CD14-positive monocyte (primary cell): ENCODE measurements around the gene SHISAL1. TPM values are rescaled to one million over a fixed set of nuclear protein-coding genes. Genes with fewer than 3 reads are reported as not detected.

ENCODE experiments used
- DNase-seq, 3 donors: peaks; one replicate each; pipeline ENCODE4 v3.0.0-alpha.2; 2011 to 2022
- H2AFZ ChIP-seq: 2 replicates; pipeline ENCODE4 v1.6.0; 2012; ENCODE audit warnings: mild to moderate bottlenecking, low read depth, low read length, inconsistent platforms; ENCODE audit not compliant: insufficient read depth, poor library complexity, severe bottlenecking
- H3K27ac ChIP-seq, 2 donors: 1 replicate in 1 of 2; 2 replicates in 1 of 2; pipeline ENCODE4 v1.5.1; 2012 to 2013; ENCODE audit warnings: low read length in 2 of 2, control low read depth in 1 of 2, inconsistent platforms in 1 of 2, low read depth in 1 of 2, mild to moderate bottlenecking in 1 of 2
- H3K27me3 ChIP-seq, 2 donors: one replicate each; pipeline versions ENCODE4 v1.6.0 to v1.6.1; 2011 to 2013; ENCODE audit warnings: low read length in 2 of 2; ENCODE audit not compliant: control insufficient read depth in 2 of 2, insufficient read depth in 2 of 2
- H3K36me3 ChIP-seq, 2 donors: replicated peaks in 1 of 2; 1 replicate in 1 of 2; 2 replicates in 1 of 2; pipeline versions ENCODE4 v1.5.1 to v1.6.1; 2012 to 2013; ENCODE audit warnings: low read length in 2 of 2, control low read depth in 1 of 2, inconsistent platforms in 1 of 2, mild to moderate bottlenecking in 1 of 2; ENCODE audit not compliant: insufficient read depth in 2 of 2, control insufficient read depth in 1 of 2
- H3K4me1 ChIP-seq, 2 donors: 1 replicate in 1 of 2; 2 replicates in 1 of 2; pipeline versions ENCODE4 v1.5.1 to v1.6.1; 2012 to 2013; ENCODE audit warnings: low read length in 2 of 2, control low read depth in 1 of 2, inconsistent platforms in 1 of 2, mild to moderate bottlenecking in 1 of 2, moderate library complexity in 1 of 2; ENCODE audit not compliant: insufficient read depth in 2 of 2, control insufficient read depth in 1 of 2
- H3K4me2 ChIP-seq: replicated peaks from 2 replicates; pipeline ENCODE3; 2012; ENCODE audit warnings: low read length, moderate library complexity, mild to moderate bottlenecking; ENCODE audit not compliant: poor library complexity, severe bottlenecking; ENCODE audit errors: extremely low read depth
- H3K4me3 ChIP-seq, 3 experiments: fragments of 200-600 bp in 1 of 3; sonication (generic) in 1 of 3; replicated peaks in 1 of 3; 1 replicate in 2 of 3; 2 replicates in 1 of 3; pipeline ENCODE4 v1.5.1; 2011 to 2013; ENCODE audit warnings: low read length in 3 of 3, mild to moderate bottlenecking in 3 of 3, control low read depth in 2 of 3, low read depth in 2 of 3, inconsistent platforms in 1 of 3, moderate library complexity in 1 of 3
- H3K79me2 ChIP-seq: 2 replicates; pipeline ENCODE4 v1.6.0; 2012; ENCODE audit warnings: mild to moderate bottlenecking, control low read depth, inconsistent platforms, low read length, moderate library complexity; ENCODE audit not compliant: insufficient read depth
- H3K9ac ChIP-seq: 2 replicates; pipeline ENCODE4 v1.6.0; 2017; ENCODE audit warnings: low read length, mild to moderate bottlenecking; ENCODE audit not compliant: insufficient read depth, poor library complexity, severe bottlenecking
- H3K9me3 ChIP-seq, 2 donors: replicated peaks in 1 of 2; 1 replicate in 1 of 2; 2 replicates in 1 of 2; pipeline versions ENCODE4 v1.5.1 to v1.6.1; 2012 to 2013; ENCODE audit warnings: low read length in 2 of 2, control low read depth in 1 of 2; ENCODE audit not compliant: control insufficient read depth in 1 of 2, insufficient read depth in 1 of 2
- H4K20me1 ChIP-seq: 2 replicates; pipeline ENCODE4 v1.6.0; 2012; ENCODE audit warnings: mild to moderate bottlenecking, low read length, control low read depth, moderate library complexity; ENCODE audit not compliant: insufficient read depth
- H3K27ac Mint-ChIP-seq, 7 donors: one replicate each; pipeline ENCODE4 v1.8.0; 2020; ENCODE audit warnings: mild to moderate bottlenecking in 7 of 7, mixed read lengths in 7 of 7, moderate library complexity in 6 of 7, inconsistent platforms in 2 of 7
- H3K27me3 Mint-ChIP-seq, 3 donors: one replicate each; pipeline ENCODE4 v1.8.0; 2021 to 2022; ENCODE audit warnings: low read depth in 3 of 3, mild to moderate bottlenecking in 3 of 3, mixed read lengths in 3 of 3, moderate library complexity in 3 of 3, inconsistent platforms in 1 of 3
- H3K36me3 Mint-ChIP-seq, 2 donors: one replicate each; pipeline ENCODE4 v1.8.0; 2020; ENCODE audit warnings: mixed read lengths in 2 of 2, inconsistent platforms in 1 of 2, mild to moderate bottlenecking in 1 of 2
- H3K4me1 Mint-ChIP-seq: one replicate; pipeline ENCODE4 v1.8.0; 2020; ENCODE audit warnings: mild to moderate bottlenecking, mixed read lengths
- H3K4me3 Mint-ChIP-seq, 2 donors: one replicate each; pipeline ENCODE4 v1.8.0; 2020; ENCODE audit warnings: mild to moderate bottlenecking in 2 of 2, mixed read lengths in 2 of 2, moderate library complexity in 1 of 2
- H3K9me3 Mint-ChIP-seq, 7 donors: one replicate each; pipeline ENCODE4 v1.8.0; 2020 to 2022; ENCODE audit warnings: mixed read lengths in 7 of 7, mild to moderate bottlenecking in 6 of 7, moderate library complexity in 6 of 7, inconsistent platforms in 2 of 7
- WGBS: methylation state at CpG from one replicate; pipeline ENCODE4 v1.1.5; 2013; ENCODE audit warnings: missing lambda C conversion rate; ENCODE audit not compliant: insufficient coverage; 5-methylcytosine and 5-hydroxymethylcytosine counted together
- intact Hi-C, 2 donors: fragments of 100-400 bp; cut with micrococcal nuclease; formaldehyde crosslinking; loops; one replicate each; pipeline versions ENCODE4 v1.15.0 to v1.15.1; 2023
- polyA plus RNA-seq, 3 donors: library from polyadenylated mRNA; depleted of rRNA in 1 of 3; unstranded in 2 of 3; stranded (reverse) in 1 of 3; fragments of 300-500 nt in 2 of 3; fragments of >200 nt in 1 of 3; fragmentation: Illumina TruSeq in 2 of 3; gene quantifications; 1 replicate in 2 of 3; 2 replicates in 1 of 3; pipeline ENCODE4 v1.2.3, GENCODE V29; 2012 to 2021
- TF ChIP-seq, protein P1 (sequence below): fragments of 200-600 bp; IDR thresholded peaks from one replicate; pipeline ENCODE4 v1.8.0; 2022; ENCODE audit warnings: antibody characterized with exemption, mild to moderate bottlenecking

The SHISAL1 gene
- polyA plus RNA-seq, 3 donors: not detected

DNA sequence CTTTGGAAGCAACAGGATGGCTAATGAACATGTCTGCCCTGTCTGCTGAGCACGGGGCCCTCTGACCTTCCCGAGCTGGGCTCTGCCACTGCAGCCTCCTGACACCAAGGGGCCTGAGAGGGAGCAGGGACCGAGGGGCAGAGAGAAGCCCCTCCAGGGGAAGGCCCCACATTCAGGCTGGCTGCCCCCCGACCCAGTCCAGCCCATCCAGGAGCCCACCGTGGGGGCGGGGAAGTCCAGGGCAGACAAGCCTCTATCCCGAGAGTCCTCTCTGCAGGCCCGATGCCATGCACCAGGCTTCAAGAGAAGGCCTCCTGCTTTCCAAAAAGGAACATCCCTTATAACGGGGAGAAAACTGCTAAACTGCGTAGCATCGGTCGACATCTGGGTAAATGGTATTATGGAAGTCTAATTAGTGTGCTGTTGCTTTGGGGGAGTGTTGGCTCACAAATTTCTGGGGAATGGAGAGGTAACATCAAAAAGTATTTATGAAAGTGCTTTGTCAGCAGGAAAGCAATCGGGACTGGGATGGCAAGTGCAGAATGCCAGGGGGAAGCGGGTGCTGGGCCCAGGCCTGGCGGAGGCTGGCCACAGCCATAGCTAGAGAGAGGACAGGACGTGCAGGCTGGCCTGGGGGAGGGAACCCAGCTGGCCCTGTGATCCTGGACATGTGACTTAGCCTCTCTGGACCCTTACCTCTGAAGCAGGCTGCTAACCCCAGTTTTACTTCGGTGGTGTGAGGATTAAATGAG is 5.3 kb upstream of the SHISAL1 start:
- intact Hi-C loops: no loop called here
- no peak overlapping the region for H3K4me3 Mint-ChIP-seq
- WGBS: 87% methylated on average over 16 of the region's 17 CpGs
- no peaks in the 10 kb centered on the region for H3K27me3 ChIP-seq
- no peaks in the 10 kb centered on the region for H3K4me1 Mint-ChIP-seq
- H3K4me2 ChIP-seq: no peak overlapping the region
- no peaks in the 10 kb centered on the region for H3K9me3 ChIP-seq
- TF ChIP-seq, protein P1, sequence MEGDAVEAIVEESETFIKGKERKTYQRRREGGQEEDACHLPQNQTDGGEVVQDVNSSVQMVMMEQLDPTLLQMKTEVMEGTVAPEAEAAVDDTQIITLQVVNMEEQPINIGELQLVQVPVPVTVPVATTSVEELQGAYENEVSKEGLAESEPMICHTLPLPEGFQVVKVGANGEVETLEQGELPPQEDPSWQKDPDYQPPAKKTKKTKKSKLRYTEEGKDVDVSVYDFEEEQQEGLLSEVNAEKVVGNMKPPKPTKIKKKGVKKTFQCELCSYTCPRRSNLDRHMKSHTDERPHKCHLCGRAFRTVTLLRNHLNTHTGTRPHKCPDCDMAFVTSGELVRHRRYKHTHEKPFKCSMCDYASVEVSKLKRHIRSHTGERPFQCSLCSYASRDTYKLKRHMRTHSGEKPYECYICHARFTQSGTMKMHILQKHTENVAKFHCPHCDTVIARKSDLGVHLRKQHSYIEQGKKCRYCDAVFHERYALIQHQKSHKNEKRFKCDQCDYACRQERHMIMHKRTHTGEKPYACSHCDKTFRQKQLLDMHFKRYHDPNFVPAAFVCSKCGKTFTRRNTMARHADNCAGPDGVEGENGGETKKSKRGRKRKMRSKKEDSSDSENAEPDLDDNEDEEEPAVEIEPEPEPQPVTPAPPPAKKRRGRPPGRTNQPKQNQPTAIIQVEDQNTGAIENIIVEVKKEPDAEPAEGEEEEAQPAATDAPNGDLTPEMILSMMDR: no peak
- H3K9me3 Mint-ChIP-seq: peaks cover 0 to 2% (median 0%) of the 10 kb centered on the region in 7 donors
- no peaks in the 10 kb centered on the region for H3K36me3 ChIP-seq
- H3K36me3 Mint-ChIP-seq: no peaks in the 10 kb centered on the region
- H2AFZ ChIP-seq: no peak overlapping the region
- no peak overlapping the region for H3K27ac ChIP-seq
- no peak overlapping the region for H3K9ac ChIP-seq
- no peaks in the 10 kb centered on the region for H3K4me1 ChIP-seq
- DNase-seq: no peak
- no peak overlapping the region for H3K4me3 ChIP-seq
- no peak overlapping the region for H3K27ac Mint-ChIP-seq
- H3K27me3 Mint-ChIP-seq: peaks cover 0 to 10% (median 3%) of the 10 kb centered on the region in 3 donors
- H4K20me1 ChIP-seq: no peaks in the 10 kb centered on the region
- no peaks in the 10 kb centered on the region for H3K79me2 ChIP-seq

DNA sequence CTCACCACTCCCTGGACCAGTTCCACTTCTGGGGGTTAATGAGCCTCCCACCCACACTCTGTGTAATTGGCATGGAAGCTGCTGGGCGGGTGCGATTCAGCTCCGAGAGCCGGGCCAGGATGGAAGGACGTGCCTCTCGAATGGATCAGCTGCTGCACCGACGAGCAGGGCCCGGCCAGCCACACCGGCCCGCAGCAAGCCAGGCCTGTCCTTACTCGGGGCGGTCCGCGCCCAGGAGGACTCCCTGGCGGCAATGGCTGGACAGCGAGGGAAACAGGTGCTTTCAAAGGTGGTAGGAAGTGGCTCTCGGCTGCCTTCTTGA is 4.3 kb upstream of the SHISAL1 start:
- TF ChIP-seq, protein P1: no peak
- intact Hi-C loops: no loop called here

More for the DNA sequence above, 4.3 kb upstream of the SHISAL1 start:
- no peaks in the 10 kb centered on the region for H3K36me3 Mint-ChIP-seq
- no peak overlapping the region for H3K27ac ChIP-seq
- no peaks in the 10 kb centered on the region for H3K4me1 ChIP-seq
- H3K79me2 ChIP-seq: no peaks in the 10 kb centered on the region
- no peak overlapping the region for H3K4me2 ChIP-seq
- H2AFZ ChIP-seq: no peak overlapping the region
- no peaks in the 10 kb centered on the region for H4K20me1 ChIP-seq
- no peaks in the 10 kb centered on the region for H3K9me3 Mint-ChIP-seq
- no peak overlapping the region for H3K4me3 ChIP-seq
- H3K4me1 Mint-ChIP-seq: no peaks in the 10 kb centered on the region
- H3K4me3 Mint-ChIP-seq: no peak overlapping the region
- H3K27me3 Mint-ChIP-seq: peaks cover 0 to 13% (median 2%) of the 10 kb centered on the region in 3 donors
- no peaks in the 10 kb centered on the region for H3K36me3 ChIP-seq
- no peak for DNase-seq
- H3K27me3 ChIP-seq: no peaks in the 10 kb centered on the region
- H3K9me3 ChIP-seq: no peaks in the 10 kb centered on the region
- over 99% methylated on average over 15 of the region's 18 CpGs for WGBS
- no peak overlapping the region for H3K27ac Mint-ChIP-seq
- H3K9ac ChIP-seq: no peak overlapping the region
